Activated CD8-positive, alpha-beta T cell treated with anti-CD3 and anti-CD28 coated beads, Interleukin-2, amount 10 ng/mL, durations not matched to agents 7 days and 5 days (primary cell): ENCODE data around the gene IP6K2. TPM values are rescaled to one million over a fixed set of nuclear protein-coding genes. Genes with fewer than 3 reads are reported as not detected.

ENCODE experiments used
- ATAC-seq: fragments of 150-1000 bp; cut with Tn5 transposase; one replicate; pipeline ENCODE4 v1.10.0; 2021; ENCODE audit warnings: moderate library complexity
- CTCF ChIA-PET: fragments of 350-600 bp; sonication (Branson Sonifier 250); formaldehyde crosslinking; loops from one replicate; lab custom pipeline; 2021; ENCODE audit warnings: antibody characterized with exemption; lab: Charles Lee
- POLR2A ChIA-PET: fragments of 350-600 bp; sonication (Branson Sonifier 250); formaldehyde crosslinking; loops from one replicate; lab custom pipeline; 2021; ENCODE audit warnings: antibody characterized with exemption; lab: Charles Lee
- DNase-seq: peaks from one replicate; pipeline ENCODE4 v3.0.0-alpha.2; 2020
- H3K27ac Mint-ChIP-seq: one replicate; pipeline ENCODE4 v1.8.0; 2021; ENCODE audit warnings: mild to moderate bottlenecking, mixed read lengths
- H3K27me3 Mint-ChIP-seq: one replicate; pipeline ENCODE4 v1.8.0; 2021; ENCODE audit warnings: low read depth, mixed read lengths
- H3K36me3 Mint-ChIP-seq: one replicate; pipeline ENCODE4 v1.8.0; 2021; ENCODE audit warnings: low read depth, mixed read lengths
- H3K4me1 Mint-ChIP-seq: one replicate; pipeline ENCODE4 v1.8.0; 2021; ENCODE audit warnings: low read depth, mixed read lengths
- H3K4me3 Mint-ChIP-seq: one replicate; pipeline ENCODE4 v1.8.0; 2021; ENCODE audit warnings: mild to moderate bottlenecking, mixed read lengths
- H3K9me3 Mint-ChIP-seq: one replicate; pipeline ENCODE4 v1.8.0; 2022; ENCODE audit warnings: mixed read lengths; ENCODE audit not compliant: insufficient read depth
- total RNA-seq, 2 experiments: library from RNA; stranded (reverse); gene quantifications; one replicate each; pipeline ENCODE4 v1.2.3, GENCODE V29; 2021

IP6K2 gene
- total RNA-seq, 2 experiments from 2014 or later: 49.6 to 50.4 TPM

- Mint-ChIP-seq H3K27ac (peak within 1 kb of the TSS; percentile 86), H3K27me3 (peaks cover 9% of the 10 kb centered on the region), H3K9me3 (no peaks in the 10 kb centered on the region), H3K36me3 (peaks cover 10% of the 10 kb centered on the region), H3K4me3 (peak within 1 kb of the TSS; percentile 84), H3K4me1 (peaks cover 30% of the 10 kb centered on the region)
- DNase-seq (peak; percentile 76), ATAC-seq (peak; percentile 37)
- CTCF ChIA-PET: interaction anchor here (1.1 to 2.0 kb wide), 9 partner anchors 13 to 227 kb away, joined by 3 to 7 read pairs (median 5); partner anchors contain the start of genes NCKIPSD, PFKFB4 and SLC26A6
- POLR2A ChIA-PET: interaction anchor here (0.9 to 2.1 kb wide), 5 partner anchors 21 to 748 kb away, joined by 3 to 8 read pairs (median 3); partner anchors contain the start of genes CCDC51, IP6K2, SLC26A6 and TMA7
These were observed 54.1 kb downstream of the IP6K2 start, which contains the start of gene CELSR3 for GRCh38 chr3:48662753-48663488. Gene CELSR3, minus strand, starts transcription at chr3:48662886. Its CDS starts 252 bp downstream, at chr3:48662634.

- Mint-ChIP-seq H3K4me1 (peaks cover 37% of the 10 kb centered on the region), H3K27me3 (peaks cover 9% of the 10 kb centered on the region), H3K36me3 (peaks cover 10% of the 10 kb centered on the region), H3K27ac (no peak overlapping the region), H3K4me3 (peak overlapping the region; percentile 52), H3K9me3 (no peaks in the 10 kb centered on the region)
- POLR2A ChIA-PET: interaction anchor here (0.6 to 2.1 kb wide), 3 partner anchors 55 to 749 kb away, joined by 3 to 8 read pairs (median 3); partner anchors contain the start of gene IP6K2
- ATAC-seq: no peak
- CTCF ChIA-PET: interaction anchor here (1.1 to 2.0 kb wide), 5 partner anchors 22 to 226 kb away, joined by 5 to 7 read pairs (median 6); partner anchors contain the start of genes NCKIPSD, PFKFB4 and SLC26A6
- DNase-seq: no peak
These were observed 54.8 kb downstream of the IP6K2 start for GRCh38 chr3:48662145-48662752.

- peak; percentile 26 for ATAC-seq
- peak; percentile 84 for DNase-seq
- Mint-ChIP-seq H3K27me3 (peaks cover 9% of the 10 kb centered on the region), H3K4me1 (peaks cover 43% of the 10 kb centered on the region), H3K4me3 (peak overlapping the region; percentile 52), H3K27ac (no peak overlapping the region), H3K36me3 (peaks cover 10% of the 10 kb centered on the region), H3K9me3 (no peaks in the 10 kb centered on the region)
- CTCF ChIA-PET: interaction anchor here (1.4 to 1.8 kb wide), 3 partner anchors 24 to 26 kb away, joined by 5 to 7 read pairs (median 5); partner anchors contain the start of genes NCKIPSD and SLC26A6
- POLR2A ChIA-PET: interaction anchor here (0.6 to 2.1 kb wide), 3 partner anchors 10 to 93 kb away, joined by 3 to 8 read pairs (median 3); partner anchors contain the start of gene IP6K2
These were observed 55.4 kb downstream of the IP6K2 start for GRCh38 chr3:48661501-48662144.

GRCh38 chr3:48660800-48661400 is 56.1 kb downstream of the IP6K2 start:
- H3K27ac Mint-ChIP-seq: no peak overlapping the region
- DNase-seq (no peak), ATAC-seq (no peak)
- CTCF ChIA-PET: interaction anchor here (1.4 kb wide), 1 partner anchor 25 kb away, joined by 5 read pairs; the partner anchor contains the start of gene NCKIPSD
- H3K4me1 Mint-ChIP-seq: peaks cover 45% of the 10 kb centered on the region
- no peaks in the 10 kb centered on the region for H3K9me3 Mint-ChIP-seq
- peaks cover 5% of the 10 kb centered on the region for H3K36me3 Mint-ChIP-seq
- H3K27me3 Mint-ChIP-seq: peaks cover 9% of the 10 kb centered on the region
- peak overlapping the region; percentile 52 for H3K4me3 Mint-ChIP-seq
- POLR2A ChIA-PET: no interaction called here

DNA sequence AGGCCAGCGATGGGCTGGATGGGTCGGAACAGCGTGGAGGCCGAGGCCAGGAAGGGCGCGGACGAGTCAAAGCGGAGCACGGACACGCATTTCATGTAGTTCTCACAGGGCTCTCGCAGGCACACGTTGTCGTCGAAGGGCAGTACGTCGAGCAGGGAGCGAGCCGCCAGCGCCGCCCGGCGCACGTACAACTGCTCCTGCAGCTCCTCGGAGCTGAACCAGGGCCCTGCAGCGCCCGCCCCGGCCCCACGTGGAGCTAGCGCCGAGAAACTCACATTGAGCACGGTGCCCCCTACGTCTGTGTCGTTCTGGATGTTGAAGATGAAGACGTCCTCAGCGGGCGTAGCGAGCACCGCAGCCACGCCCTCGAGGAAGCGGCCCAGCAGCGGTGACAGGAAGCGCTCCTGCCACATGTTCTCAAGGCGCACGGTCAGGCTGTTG is 60.2 kb downstream of the IP6K2 start:
- ATAC-seq: peak; percentile 7
- ChIA-PET CTCF (interaction anchor here (0.6 to 2.1 kb wide), 5 partner anchors 21 to 919 kb away, joined by 3 to 8 read pairs (median 3); partner anchors contain the start of genes NCKIPSD and SLC26A6), POLR2A (interaction anchor here (0.6 kb wide), 1 partner anchor 310 kb away, joined by 3 read pairs; no protein-coding TSS in a partner anchor)
- Mint-ChIP-seq H3K27ac (peak overlapping the region; percentile 89), H3K27me3 (peaks cover 2% of the 10 kb centered on the region), H3K9me3 (no peaks in the 10 kb centered on the region), H3K36me3 (peaks cover 17% of the 10 kb centered on the region), H3K4me3 (peak overlapping the region; percentile 80), H3K4me1 (peaks cover 38% of the 10 kb centered on the region)
- peak; percentile 68 for DNase-seq

DNA sequence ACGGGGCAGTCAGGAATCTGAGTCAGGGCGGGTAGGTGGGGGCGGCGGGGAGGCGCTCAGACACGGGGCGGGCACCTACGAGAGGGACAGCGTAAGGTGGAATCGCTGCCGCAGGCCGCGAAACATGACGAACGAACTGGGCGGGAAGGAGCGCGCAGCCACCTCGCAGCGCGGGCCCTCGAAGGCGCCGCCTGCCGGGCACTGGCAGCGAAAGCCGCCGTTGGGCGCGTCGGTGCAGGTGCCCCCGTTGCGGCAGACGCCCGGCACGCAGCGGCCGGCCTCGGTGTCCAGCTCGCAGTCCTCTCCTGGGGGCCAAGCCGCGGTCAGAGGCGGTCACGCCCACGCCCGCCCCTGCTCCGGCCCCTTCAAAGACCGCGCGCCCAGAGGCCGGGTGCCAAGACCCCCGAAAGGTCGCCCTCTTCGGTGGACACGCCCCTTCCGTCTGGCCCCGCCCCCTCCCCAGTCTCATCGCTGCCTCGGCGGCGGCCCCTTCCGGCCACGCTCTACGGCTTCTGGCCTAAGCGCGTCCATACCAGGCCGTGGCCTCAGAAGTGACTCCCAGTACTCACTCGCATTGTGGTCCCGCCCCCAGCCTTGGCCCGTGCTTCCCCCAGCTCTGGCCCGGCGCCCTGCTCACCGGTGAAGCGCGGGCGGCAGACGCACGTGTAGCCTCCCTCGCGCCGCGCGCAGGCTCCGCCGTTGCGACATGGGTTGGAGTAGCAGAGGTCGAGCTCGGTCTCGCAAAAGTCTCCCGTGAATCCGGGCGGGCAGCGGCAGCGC is 60.8 kb downstream of the IP6K2 start:
- ChIA-PET POLR2A (interaction anchor here (1.7 kb wide), 1 partner anchor 47 kb away, joined by 4 read pairs; the partner anchor contains the start of gene UQCRC1), CTCF (interaction anchor here (0.6 to 2.1 kb wide), 6 partner anchors 21 to 920 kb away, joined by 3 to 8 read pairs (median 3); partner anchors contain the start of genes NCKIPSD and SLC26A6)
- ATAC-seq: peak; percentile 83
- DNase-seq: peak; percentile 90
- Mint-ChIP-seq H3K27me3 (no peaks in the 10 kb centered on the region), H3K4me3 (peak overlapping the region; percentile 80), H3K36me3 (peaks cover 17% of the 10 kb centered on the region), H3K9me3 (no peaks in the 10 kb centered on the region), H3K4me1 (peaks cover 32% of the 10 kb centered on the region), H3K27ac (peak overlapping the region; percentile 92)

GRCh38 chr3:48655606-48656005 is 61.4 kb downstream of the IP6K2 start:
- H3K4me1 Mint-ChIP-seq: peaks cover 28% of the 10 kb centered on the region
- ChIA-PET CTCF (interaction anchor here (1.1 to 2.1 kb wide), 2 partner anchors 21 to 30 kb away, joined by 3 to 8 read pairs; partner anchors contain the start of genes NCKIPSD and SLC26A6), POLR2A (interaction anchor here (1.5 to 1.7 kb wide), 2 partner anchors 21 to 46 kb away, joined by 3 to 4 read pairs; partner anchors contain the start of genes SLC26A6 and UQCRC1)
- ATAC-seq (peak; percentile 43), DNase-seq (peak; percentile 81)
- peak overlapping the region; percentile 92 for H3K27ac Mint-ChIP-seq
- H3K36me3 Mint-ChIP-seq: peaks cover 20% of the 10 kb centered on the region
- H3K4me3 Mint-ChIP-seq: peak overlapping the region; percentile 80
- no peaks in the 10 kb centered on the region for H3K9me3 Mint-ChIP-seq
- no peaks in the 10 kb centered on the region for H3K27me3 Mint-ChIP-seq

GRCh38 chr3:48655063-48655462 is 62.0 kb downstream of the IP6K2 start:
- Mint-ChIP-seq H3K9me3 (no peaks in the 10 kb centered on the region), H3K4me1 (peaks cover 28% of the 10 kb centered on the region), H3K4me3 (peak overlapping the region; percentile 80), H3K36me3 (peaks cover 20% of the 10 kb centered on the region), H3K27ac (peak overlapping the region; percentile 92), H3K27me3 (no peaks in the 10 kb centered on the region)
- DNase-seq: no peak
- ATAC-seq: no peak
- ChIA-PET CTCF (interaction anchor here (1.1 kb wide), 1 partner anchor 20 kb away, joined by 3 read pairs; the partner anchor contains the start of gene SLC26A6), POLR2A (interaction anchor here (1.5 to 1.7 kb wide), 2 partner anchors 20 to 46 kb away, joined by 3 to 4 read pairs; partner anchors contain the start of genes SLC26A6 and UQCRC1)

GRCh38 chr3:48652923-48653715 is 63.9 kb downstream of the IP6K2 start:
- ChIA-PET POLR2A (interaction anchor here (1.2 kb wide), 1 partner anchor 43 kb away, joined by 4 read pairs; the partner anchor contains the start of gene UQCRC1), CTCF (interaction anchor here (2.4 kb wide), 1 partner anchor 18 kb away, joined by 7 read pairs; the partner anchor contains the start of gene SLC26A6)
- no peak overlapping the region for H3K4me3 Mint-ChIP-seq
- ATAC-seq (no peak), DNase-seq (no peak)
- no peaks in the 10 kb centered on the region for H3K9me3 Mint-ChIP-seq
- peak overlapping the region; percentile 9 for H3K27ac Mint-ChIP-seq
- H3K27me3 Mint-ChIP-seq: no peaks in the 10 kb centered on the region
- peaks cover 20% of the 10 kb centered on the region for H3K36me3 Mint-ChIP-seq
- peaks cover 28% of the 10 kb centered on the region for H3K4me1 Mint-ChIP-seq
